CD4-positive, alpha-beta T cell treated with Interleukin-21 for 1 hour (primary cell): ENCODE data around the gene DOLPP1.
A peak's percentile ranks its signal among the peaks of the same experiment; 100 is the strongest.
"Not testable (repeated sequence)": the region's sequence is repeated elsewhere in the genome, so short reads cannot be mapped to it uniquely, and the experiment has no call there.

ENCODE experiments used
- DNase-seq: peaks from one replicate; pipeline ENCODE4 v3.0.0-alpha.2; 2020

The DOLPP1 gene

GRCh38 chr9:129080601-129081387, at the start of gene DOLPP1:
Gene DOLPP1 (plus strand): TSS chr9:129081111. CDS start chr9:129081132, 21 bp downstream.
- DNase-seq: peak; percentile 100

- DNase-seq: no peak
These were observed 49.4 kb upstream of the DOLPP1 start for GRCh38 chr9:129031514-129031913.

- no peak for DNase-seq
These were observed 48.3 kb upstream of the DOLPP1 start for GRCh38 chr9:129032541-129033159.

- no peak for DNase-seq
These were observed 47.7 kb upstream of the DOLPP1 start for GRCh38 chr9:129033216-129033615.

- DNase-seq: not testable (repeated sequence)
These were observed 45.1 kb upstream of the DOLPP1 start for GRCh38 chr9:129035838-129036237.

GRCh38 chr9:129036241-129036922, 44.5 kb upstream of the DOLPP1 start, which contains the start of gene MIGA2:
Gene MIGA2 (plus strand): TSS chr9:129036626. CDS start chr9:129040595, 3,969 bp downstream.
- DNase-seq: peak; percentile 97

- DNase-seq: no peak
These were observed 43.8 kb upstream of the DOLPP1 start for GRCh38 chr9:129036923-129037766.

- DNase-seq: no peak
These were observed 43.2 kb upstream of the DOLPP1 start for GRCh38 chr9:129037767-129038098.

GRCh38 chr9:129038109-129038852, 42.6 kb upstream of the DOLPP1 start:
- DNase-seq: no peak

- no peak for DNase-seq
These were observed 40.7 kb upstream of the DOLPP1 start for GRCh38 chr9:129040113-129040643.

- no peak for DNase-seq
These were observed 38.9 kb upstream of the DOLPP1 start for GRCh38 chr9:129042016-129042415.

- no peak for DNase-seq
These were observed 28.3 kb upstream of the DOLPP1 start for GRCh38 chr9:129052592-129052991.

GRCh38 chr9:129053020-129053419, 27.9 kb upstream of the DOLPP1 start:
- DNase-seq: no peak

- DNase-seq: no peak
These were observed 26.6 kb upstream of the DOLPP1 start for GRCh38 chr9:129054163-129054851.

- DNase-seq: no peak
These were observed 21.7 kb upstream of the DOLPP1 start for GRCh38 chr9:129058965-129059795.

GRCh38 chr9:129059796-129060785, 20.8 kb upstream of the DOLPP1 start:
- DNase-seq: no peak

GRCh38 chr9:129060991-129061390, 19.9 kb upstream of the DOLPP1 start:
- DNase-seq: no peak

- no peak for DNase-seq
These were observed 17.9 kb upstream of the DOLPP1 start for GRCh38 chr9:129063061-129063460.

GRCh38 chr9:129064499-129064908, 16.4 kb upstream of the DOLPP1 start:
- DNase-seq: no peak
